SK-N-MC (cell line): Measurements from ENCODE around the gene PTCHD1.

Experiments
- EZH2 ChIP-seq: fragments of 200-600 bp; sonication (generic); IDR thresholded peaks from one replicate; pipeline ENCODE4 v1.6.1; 2017; ENCODE audit warnings: antibody characterized with exemption
- POLR2AphosphoS5 ChIP-seq: IDR thresholded peaks from 2 replicates; pipeline ENCODE4 v1.6.1; 2012; ENCODE audit warnings: mild to moderate bottlenecking, low read depth, low read length, borderline replicate concordance

GRCh38 chrX:23381099-23382087 lies 46.7 kb downstream of the PTCHD1 start:
- TF ChIP-seq POLR2AphosphoS5 (no peak), EZH2 (no peak)
